Astrocyte (in vitro differentiated cells and primary cell): ENCODE data around the gene FIZ1. TPM values are rescaled to one million over a fixed set of nuclear protein-coding genes. Genes with fewer than 3 reads are reported as not detected.

Experiments
- DNase-seq: peaks from one replicate; pipeline ENCODE4 v3.0.0-alpha.2; 2010; ENCODE audit warnings: low read depth
- FAIRE-seq: peaks from 2 replicates; lab custom pipeline; 2011; peaks lifted over from hg19 to GRCh38; lab: Jason Lieb, UNC
- H2AFZ ChIP-seq: 2 replicates; pipeline ENCODE4 v1.6.0; 2012; ENCODE audit warnings: low read depth, low read length, inconsistent platforms
- H3K27ac ChIP-seq: 2 replicates; pipeline ENCODE4 v1.5.1; 2011; ENCODE audit warnings: low read depth, low read length, inconsistent platforms
- H3K27me3 ChIP-seq: 2 replicates; pipeline ENCODE4 v1.6.0; 2011; ENCODE audit warnings: low read length, inconsistent platforms; ENCODE audit not compliant: insufficient read depth
- H3K36me3 ChIP-seq: 2 replicates; pipeline ENCODE4 v1.5.1; 2011; ENCODE audit warnings: low read length, inconsistent platforms; ENCODE audit not compliant: insufficient read depth
- H3K4me1 ChIP-seq: 2 replicates; pipeline ENCODE4 v1.5.1; 2011; ENCODE audit warnings: low read length, inconsistent platforms; ENCODE audit not compliant: insufficient read depth
- H3K4me2 ChIP-seq: 2 replicates; pipeline ENCODE4 v1.6.0; 2012; ENCODE audit warnings: low read length, inconsistent platforms
- H3K4me3 ChIP-seq: 2 replicates; pipeline ENCODE4 v1.5.1; 2011; ENCODE audit warnings: low read depth, mild to moderate bottlenecking, low read length, inconsistent platforms; ENCODE audit not compliant: insufficient read depth
- H3K79me2 ChIP-seq: 2 replicates; pipeline ENCODE4 v1.6.0; 2012; ENCODE audit warnings: mild to moderate bottlenecking, low read length, inconsistent platforms; ENCODE audit not compliant: insufficient read depth
- H3K9ac ChIP-seq: 2 replicates; pipeline ENCODE4 v1.6.0; 2012; ENCODE audit warnings: mild to moderate bottlenecking, low read length, inconsistent platforms
- H3K9me3 ChIP-seq: 2 replicates; pipeline ENCODE4 v1.5.1; 2012; ENCODE audit warnings: low read depth, mild to moderate bottlenecking, low read length, inconsistent platforms; ENCODE audit not compliant: insufficient read depth
- H4K20me1 ChIP-seq: 2 replicates; pipeline ENCODE4 v1.6.0; 2012; ENCODE audit warnings: low read length, inconsistent platforms; ENCODE audit not compliant: insufficient read depth
- H3K27ac Mint-ChIP-seq: one replicate; pipeline ENCODE4 v1.8.0; 2021; ENCODE audit warnings: mild to moderate bottlenecking, mixed read lengths; ENCODE audit not compliant: unreplicated experiment
- H3K27me3 Mint-ChIP-seq: one replicate; pipeline ENCODE4 v1.8.0; 2021; ENCODE audit warnings: low read depth, mixed read lengths; ENCODE audit not compliant: unreplicated experiment
- H3K36me3 Mint-ChIP-seq: one replicate; pipeline ENCODE4 v1.8.0; 2021; ENCODE audit warnings: low read depth, mixed read lengths; ENCODE audit not compliant: unreplicated experiment
- H3K4me1 Mint-ChIP-seq: one replicate; pipeline ENCODE4 v1.8.0; 2021; ENCODE audit warnings: low read depth, mixed read lengths; ENCODE audit not compliant: unreplicated experiment
- H3K4me3 Mint-ChIP-seq: one replicate; pipeline ENCODE4 v1.8.0; 2021; ENCODE audit warnings: mild to moderate bottlenecking, moderate library complexity, mixed read lengths; ENCODE audit not compliant: unreplicated experiment
- H3K9me3 Mint-ChIP-seq: one replicate; pipeline ENCODE4 v1.8.0; 2021; ENCODE audit warnings: mild to moderate bottlenecking, mixed read lengths; ENCODE audit not compliant: unreplicated experiment
- CTCF ChIP-seq: IDR thresholded peaks from 2 replicates; pipeline ENCODE4 v1.5.1; 2011; ENCODE audit warnings: low read depth, mild to moderate bottlenecking, inconsistent platforms, low read length, moderate library complexity; ENCODE audit not compliant: insufficient read depth
- EZH2 ChIP-seq: IDR thresholded peaks from 2 replicates; pipeline ENCODE4 v1.6.1; 2012; ENCODE audit warnings: mild to moderate bottlenecking, low read length, inconsistent platforms; ENCODE audit not compliant: insufficient read depth
- total RNA-seq: library from RNA; stranded (reverse); gene quantifications from 2 replicates; pipeline ENCODE4 v1.2.1, GENCODE V29; 2021

FIZ1 gene
- total RNA-seq, 1 donor from 2014 or later: 14.5 TPM

- Histone ChIP-seq H3K4me3 (no peak overlapping the region), H4K20me1 (peaks cover 52% of the 10 kb centered on the region), H3K9ac (no peak overlapping the region), H3K27me3 (no peaks in the 10 kb centered on the region), H3K9me3 (no peaks in the 10 kb centered on the region), H3K79me2 (peaks cover 46% of the 10 kb centered on the region), H3K27ac (no peak overlapping the region), H3K4me1 (no peaks in the 10 kb centered on the region), H3K4me2 (no peak overlapping the region), H3K36me3 (peaks cover 6% of the 10 kb centered on the region), H2AFZ (no peak overlapping the region)
- Mint-ChIP-seq H3K4me3 (no peak overlapping the region), H3K9me3 (peaks cover 2% of the 10 kb centered on the region), H3K36me3 (peaks cover 27% of the 10 kb centered on the region), H3K4me1 (peaks cover 1% of the 10 kb centered on the region), H3K27ac (no peak overlapping the region), H3K27me3 (no peaks in the 10 kb centered on the region)
- DNase-seq (no peak), FAIRE-seq (no peak)
- TF ChIP-seq CTCF (no peak), EZH2 (no peak)
These were observed 14.1 kb upstream of the FIZ1 start for GRCh38 chr19:55613396-55613795.

- Histone ChIP-seq H3K9ac (no peak overlapping the region), H2AFZ (no peak overlapping the region), H3K4me1 (no peaks in the 10 kb centered on the region), H4K20me1 (peaks cover 59% of the 10 kb centered on the region), H3K27ac (no peak overlapping the region), H3K79me2 (peaks cover 58% of the 10 kb centered on the region), H3K4me2 (no peak overlapping the region), H3K27me3 (no peaks in the 10 kb centered on the region), H3K36me3 (peaks cover 6% of the 10 kb centered on the region), H3K4me3 (no peak overlapping the region), H3K9me3 (no peaks in the 10 kb centered on the region)
- Mint-ChIP-seq H3K4me1 (peaks cover 5% of the 10 kb centered on the region), H3K4me3 (no peak overlapping the region), H3K9me3 (peaks cover 2% of the 10 kb centered on the region), H3K27me3 (no peaks in the 10 kb centered on the region), H3K27ac (no peak overlapping the region), H3K36me3 (peaks cover 21% of the 10 kb centered on the region)
- TF ChIP-seq EZH2 (no peak), CTCF (no peak)
- FAIRE-seq: no peak
- no peak for DNase-seq
These were observed 12.8 kb upstream of the FIZ1 start for GRCh38 chr19:55611983-55612645.

GRCh38 chr19:55611300-55611982 is 12.1 kb upstream of the FIZ1 start:
- H3K36me3 ChIP-seq: peaks cover 6% of the 10 kb centered on the region
- no peaks in the 10 kb centered on the region for H3K9me3 ChIP-seq
- Mint-ChIP-seq H3K27me3 (no peaks in the 10 kb centered on the region), H3K36me3 (peaks cover 25% of the 10 kb centered on the region), H3K4me3 (no peak overlapping the region), H3K9me3 (peaks cover 2% of the 10 kb centered on the region), H3K27ac (peak overlapping the region; percentile 66), H3K4me1 (peaks cover 12% of the 10 kb centered on the region)
- H3K9ac ChIP-seq: no peak overlapping the region
- no peak overlapping the region for H2AFZ ChIP-seq
- peaks cover 7% of the 10 kb centered on the region for H3K4me1 ChIP-seq
- no peaks in the 10 kb centered on the region for H3K27me3 ChIP-seq
- H4K20me1 ChIP-seq: peaks cover 65% of the 10 kb centered on the region
- H3K79me2 ChIP-seq: peaks cover 64% of the 10 kb centered on the region
- H3K4me2 ChIP-seq: no peak overlapping the region
- no peak overlapping the region for H3K4me3 ChIP-seq
- no peak overlapping the region for H3K27ac ChIP-seq
- TF ChIP-seq CTCF (no peak), EZH2 (no peak)
- DNase-seq: no peak
- no peak for FAIRE-seq
